Mammary epithelial cell (primary cell): ENCODE results near the gene PRR35.

ENCODE experiments used
- CTCF ChIP-seq, 2 donors: IDR thresholded peaks in 1 of 2; conservative IDR thresholded peaks in 1 of 2; 2 replicates each; pipeline ENCODE4 v1.5.1; 2011 to 2012; ENCODE audit warnings: inconsistent platforms in 2 of 2, low read length in 2 of 2, mild to moderate bottlenecking in 2 of 2, control low read depth in 1 of 2, low read depth in 1 of 2; ENCODE audit not compliant: insufficient read depth in 1 of 2; ENCODE audit errors: extremely low read depth in 1 of 2
- EZH2 ChIP-seq: IDR thresholded peaks from 2 replicates; pipeline ENCODE4 v1.6.1; 2012; ENCODE audit warnings: low read length, inconsistent platforms, borderline replicate concordance

GRCh38 chr16:557463-558297 lies 2.5 kb upstream of the PRR35 start:
- TF ChIP-seq CTCF (conservative IDR thresholded peaks at IDR 0.05 in 1 of 2, IDR thresholded peaks at IDR 0.05 in 1 of 2; ENCODE audit: extremely low read depth in 1 of 2, insufficient read depth in 1 of 2, low read depth in 1 of 2, low read length in 2 of 2): no peak
- TF ChIP-seq EZH2: no peak
